GM18502 (cell line): Measurements from ENCODE around the gene AGTRAP.

Source experiments
- ATAC-seq: cut with Tn5 transposase; IDR thresholded peaks from one replicate; pipeline ENCODE4 v1.9.1; 2021; ENCODE audit warnings: mild to moderate bottlenecking; ENCODE audit not compliant: unreplicated experiment, poor library complexity

The AGTRAP gene

GRCh38 chr1:11704691-11705475 lies 31.1 kb upstream of the AGTRAP start:
- no peak for ATAC-seq

GRCh38 chr1:11705596-11705995 lies 30.3 kb upstream of the AGTRAP start:
- ATAC-seq: no peak

GRCh38 chr1:11706292-11706691 lies 29.6 kb upstream of the AGTRAP start:
- ATAC-seq: no peak

- no peak for ATAC-seq
Observed at GRCh38 chr1:11707621-11708276, 28.2 kb upstream of the AGTRAP start.

GRCh38 chr1:11708554-11709350 lies 27.2 kb upstream of the AGTRAP start:
- no peak for ATAC-seq

- ATAC-seq: no peak
Observed at GRCh38 chr1:11711490-11711889, 24.4 kb upstream of the AGTRAP start.

- ATAC-seq: no peak
Observed at GRCh38 chr1:11712285-11712684, 23.7 kb upstream of the AGTRAP start.

GRCh38 chr1:11713095-11713494 lies 22.8 kb upstream of the AGTRAP start:
- ATAC-seq: no peak

- ATAC-seq: no peak
Observed at GRCh38 chr1:11714831-11715575, 20.9 kb upstream of the AGTRAP start.

- ATAC-seq: no peak
Observed at GRCh38 chr1:11719313-11720032, 16.5 kb upstream of the AGTRAP start.

GRCh38 chr1:11720033-11720376 lies 15.9 kb upstream of the AGTRAP start:
- no peak for ATAC-seq

- no peak for ATAC-seq
Observed at GRCh38 chr1:11720525-11720924, 15.4 kb upstream of the AGTRAP start.

GRCh38 chr1:11721311-11721710 lies 14.6 kb upstream of the AGTRAP start:
- ATAC-seq: no peak

- no peak for ATAC-seq
Observed at GRCh38 chr1:11722538-11722937, 13.4 kb upstream of the AGTRAP start.

GRCh38 chr1:11725616-11726015 lies 10.3 kb upstream of the AGTRAP start:
- ATAC-seq: no peak

GRCh38 chr1:11727119-11727518 lies 8.8 kb upstream of the AGTRAP start:
- ATAC-seq: no peak

GRCh38 chr1:11728126-11728806 lies 7.7 kb upstream of the AGTRAP start:
- no peak for ATAC-seq

GRCh38 chr1:11729155-11729497 lies 6.8 kb upstream of the AGTRAP start:
- ATAC-seq: no peak
